ENCODE measurements around the gene C2CD4C. TPM values are rescaled to one million over a fixed set of nuclear protein-coding genes. Genes with fewer than 3 reads are reported as not detected.

Gene C2CD4C
- total and polyA plus RNA-seq, 4 donors = 0.88 to 1.4 (median 1.2) TPM

GRCh38 chr19:437041-437440 is 28.1 kb upstream of the C2CD4C start:
- peaks cover 0 to 11% (median 0%) of the 10 kb centered on the region in 3 donors for H3K27me3 ChIP-seq (ENCODE audit: control insufficient read depth in 3 of 3, insufficient read depth in 3 of 3, low read length in 2 of 3)
- DNase-seq (no peak), ATAC-seq (ENCODE audit: insufficient read depth, low FRiP score) (no peak)
- H3K9ac ChIP-seq (ENCODE audit: insufficient read depth in 1 of 2, low read length in 2 of 2) = no peak overlapping the region
- H3K36me3 ChIP-seq (ENCODE audit: control insufficient read depth in 4 of 4, insufficient read depth in 4 of 4, low read length in 4 of 4) = peaks cover 0 to 8% (median 3%) of the 10 kb centered on the region in 4 donors
- H3K9me3 ChIP-seq (ENCODE audit: control insufficient read depth in 4 of 4, insufficient read depth in 3 of 4, low read length in 3 of 4) = peaks cover 0 to 2% (median 0%) of the 10 kb centered on the region in 4 donors
- H3K27ac ChIP-seq (ENCODE audit: low read depth in 1 of 2, low read length in 1 of 2) = no peak overlapping the region
- no peak for TF ChIP-seq CTCF (IDR thresholded peaks at IDR 0.05; ENCODE audit: control extremely low read depth, extremely low read depth)
- peaks cover 0 to 3% (median 0%) of the 10 kb centered on the region in 5 donors for H3K4me1 ChIP-seq (ENCODE audit: control insufficient read depth in 5 of 5, insufficient read depth in 5 of 5, low read length in 5 of 5)
- 85 to 90% methylated on average over 22 of the region's 22 CpGs for WGBS, 2 donors
- no peak overlapping the region for H3K4me3 ChIP-seq

- H3K27me3 ChIP-seq (ENCODE audit: control insufficient read depth in 3 of 3, insufficient read depth in 3 of 3, low read length in 2 of 3) = peaks cover 0 to 11% (median 0%) of the 10 kb centered on the region in 3 donors
- H3K4me1 ChIP-seq (ENCODE audit: control insufficient read depth in 5 of 5, insufficient read depth in 5 of 5, low read length in 5 of 5) = no peaks in the 10 kb centered on the region
- ATAC-seq (ENCODE audit: insufficient read depth, low FRiP score) (no peak), DNase-seq (no peak)
- no peak overlapping the region for H3K27ac ChIP-seq (ENCODE audit: low read depth in 1 of 2, low read length in 1 of 2)
- no peak overlapping the region for H3K4me3 ChIP-seq
- H3K36me3 ChIP-seq (ENCODE audit: control insufficient read depth in 4 of 4, insufficient read depth in 4 of 4, low read length in 4 of 4) = peaks cover 0 to 8% (median 3%) of the 10 kb centered on the region in 4 donors
- no peak overlapping the region for H3K9ac ChIP-seq (ENCODE audit: insufficient read depth in 1 of 2, low read length in 2 of 2)
- no peaks in the 10 kb centered on the region for H3K9me3 ChIP-seq (ENCODE audit: control insufficient read depth in 4 of 4, insufficient read depth in 3 of 4, low read length in 3 of 4)
- 84 to 86% methylated on average over 28 to 29 of the region's 29 CpGs for WGBS, 2 donors
- no peak for TF ChIP-seq CTCF (IDR thresholded peaks at IDR 0.05; ENCODE audit: control extremely low read depth, extremely low read depth)
These were observed 27.5 kb upstream of the C2CD4C start for GRCh38 chr19:436413-436950.

- Histone ChIP-seq H3K4me3 (no peak overlapping the region), H3K9ac (ENCODE audit: insufficient read depth in 1 of 2, low read length in 2 of 2) (no peak overlapping the region), H3K27ac (ENCODE audit: low read depth in 1 of 2, low read length in 1 of 2) (no peak overlapping the region), H3K9me3 (ENCODE audit: control insufficient read depth in 4 of 4, insufficient read depth in 3 of 4, low read length in 3 of 4) (no peaks in the 10 kb centered on the region), H3K36me3 (ENCODE audit: control insufficient read depth in 4 of 4, insufficient read depth in 4 of 4, low read length in 4 of 4) (peaks cover 0 to 8% (median 3%) of the 10 kb centered on the region in 4 donors), H3K4me1 (ENCODE audit: control insufficient read depth in 5 of 5, insufficient read depth in 5 of 5, low read length in 5 of 5) (no peaks in the 10 kb centered on the region), H3K27me3 (ENCODE audit: control insufficient read depth in 3 of 3, insufficient read depth in 3 of 3, low read length in 2 of 3) (peaks cover 0 to 11% (median 0%) of the 10 kb centered on the region in 3 donors)
- no peak for DNase-seq
- no peak for ATAC-seq (ENCODE audit: insufficient read depth, low FRiP score)
- WGBS, 2 donors = 72 to 77% methylated on average over 33 of the region's 33 CpGs
- TF ChIP-seq CTCF (IDR thresholded peaks at IDR 0.05; ENCODE audit: control extremely low read depth, extremely low read depth) = no peak
These were observed 26.9 kb upstream of the C2CD4C start for GRCh38 chr19:435707-436412.

Measured in lung (tissue), 12 donors.